Measurements from ENCODE around the gene ARL5C.

GRCh38 chr17:39200957-39201510, 35.1 kb upstream of the ARL5C start:
- no peak for TF ChIP-seq CTCF (IDR thresholded peaks at IDR 0.05)
- no peak for TF ChIP-seq POLR2AphosphoS5 (IDR thresholded peaks at IDR 0.05)
- no peak for TF ChIP-seq POLR2A (IDR thresholded peaks at IDR 0.05)
- TF ChIP-seq EP300 (IDR thresholded peaks at IDR 0.05; ENCODE audit: low read depth): no peak
